SK-N-MC (cell line): ENCODE measurements around the gene CPNE6.

Experiments used
- DNase-seq: peaks from one replicate; pipeline ENCODE4 v3.0.0-alpha.2; 2011; ENCODE audit warnings: low read depth, low spot score
- H3K27ac ChIP-seq: fragments of 200-600 bp; sonication (generic); 2 replicates; pipeline ENCODE4 v1.5.1; 2016; ENCODE audit warnings: mixed run types
- H3K36me3 ChIP-seq: fragments of 200-600 bp; sonication (generic); 2 replicates; pipeline ENCODE4 v1.6.1; 2017; ENCODE audit warnings: antibody characterized with exemption, low read length, mixed read lengths; ENCODE audit not compliant: insufficient read depth
- H3K4me3 ChIP-seq: fragments of 200-600 bp; sonication (generic); 2 replicates; pipeline ENCODE4 v1.5.1; 2016
- H3K9ac ChIP-seq: fragments of 200-600 bp; sonication (generic); 2 replicates; pipeline ENCODE4 v1.8.0; 2017; ENCODE audit warnings: mixed run types, mixed read lengths; ENCODE audit not compliant: insufficient read length
- H3K9me3 ChIP-seq: fragments of 200-600 bp; sonication (generic); 2 replicates; pipeline ENCODE4 v1.6.1; 2017; ENCODE audit warnings: low read depth, mild to moderate bottlenecking, antibody characterized with exemption, low read length, moderate library complexity, mixed read lengths
- EZH2 ChIP-seq: fragments of 200-600 bp; sonication (generic); IDR thresholded peaks from one replicate; pipeline ENCODE4 v1.6.1; 2017; ENCODE audit warnings: antibody characterized with exemption
- FOXP2 ChIP-seq: optimal IDR thresholded peaks from 2 replicates; pipeline ENCODE3; 2011; ENCODE audit warnings: mild to moderate bottlenecking, moderate library complexity; ENCODE audit not compliant: insufficient read depth; ENCODE audit errors: extremely low read length, control extremely low read depth
- POLR2AphosphoS5 ChIP-seq: IDR thresholded peaks from 2 replicates; pipeline ENCODE4 v1.6.1; 2012; ENCODE audit warnings: mild to moderate bottlenecking, low read depth, low read length, borderline replicate concordance

CPNE6 gene

GRCh38 chr14:24065408-24065807 is 6.0 kb upstream of the CPNE6 start:
- H3K9me3 ChIP-seq: no peaks in the 10 kb centered on the region
- TF ChIP-seq EZH2 (no peak), POLR2AphosphoS5 (no peak), FOXP2 (no peak)
- no peak overlapping the region for H3K9ac ChIP-seq
- H3K27ac ChIP-seq: no peak overlapping the region
- H3K36me3 ChIP-seq: no peaks in the 10 kb centered on the region
- no peak overlapping the region for H3K4me3 ChIP-seq
- no peak for DNase-seq

- TF ChIP-seq POLR2AphosphoS5: no peak
- TF ChIP-seq EZH2: no peak
- TF ChIP-seq FOXP2: no peak
Measured at GRCh38 chr14:24066496-24067132, 4.7 kb upstream of the CPNE6 start.

GRCh38 chr14:24067133-24068082 is 4.0 kb upstream of the CPNE6 start:
- Histone ChIP-seq H3K4me3 (no peak overlapping the region), H3K27ac (no peak overlapping the region), H3K36me3 (no peaks in the 10 kb centered on the region), H3K9me3 (no peaks in the 10 kb centered on the region), H3K9ac (no peak overlapping the region)
- no peak for DNase-seq
- TF ChIP-seq FOXP2 (no peak), EZH2 (no peak), POLR2AphosphoS5 (no peak)

More at GRCh38 chr14:24066496-24067132, 4.7 kb upstream of the CPNE6 start:
- Histone ChIP-seq H3K9ac (no peak overlapping the region), H3K36me3 (no peaks in the 10 kb centered on the region), H3K4me3 (no peak overlapping the region), H3K9me3 (no peaks in the 10 kb centered on the region), H3K27ac (no peak overlapping the region)
- no peak for DNase-seq

GRCh38 chr14:24068711-24069410 is 2.5 kb upstream of the CPNE6 start:
- no peaks in the 10 kb centered on the region for H3K9me3 ChIP-seq
- no peak overlapping the region for H3K9ac ChIP-seq
- H3K36me3 ChIP-seq: no peaks in the 10 kb centered on the region
- DNase-seq: no peak
- H3K4me3 ChIP-seq: no peak overlapping the region
- no peak overlapping the region for H3K27ac ChIP-seq
- TF ChIP-seq FOXP2: no peak
- no peak for TF ChIP-seq POLR2AphosphoS5
- no peak for TF ChIP-seq EZH2

GRCh38 chr14:24069411-24069735 is 2.0 kb upstream of the CPNE6 start:
- DNase-seq: no peak
- Histone ChIP-seq H3K4me3 (no peak overlapping the region), H3K27ac (no peak overlapping the region), H3K9me3 (no peaks in the 10 kb centered on the region), H3K36me3 (no peaks in the 10 kb centered on the region), H3K9ac (no peak overlapping the region)
- TF ChIP-seq FOXP2 (no peak), EZH2 (no peak), POLR2AphosphoS5 (no peak)

GRCh38 chr14:24070285-24071143 is 848 bp upstream of the CPNE6 start:
- Histone ChIP-seq H3K4me3 (no peak overlapping the region), H3K27ac (no peak overlapping the region), H3K9me3 (no peaks in the 10 kb centered on the region), H3K36me3 (no peaks in the 10 kb centered on the region), H3K9ac (no peak overlapping the region)
- TF ChIP-seq FOXP2 (no peak), POLR2AphosphoS5 (no peak), EZH2 (no peak)
- no peak for DNase-seq

GRCh38 chr14:24071836-24072430 is 571 bp downstream of the CPNE6 start:
- no peak for DNase-seq
- H3K4me3 ChIP-seq: no peak overlapping the region

More at GRCh38 chr14:24071836-24072430, 571 bp downstream of the CPNE6 start:
- H3K36me3 ChIP-seq: no peaks in the 10 kb centered on the region
- TF ChIP-seq FOXP2: no peak
- TF ChIP-seq POLR2AphosphoS5: no peak
- TF ChIP-seq EZH2: no peak
- H3K27ac ChIP-seq: no peak overlapping the region
- H3K9ac ChIP-seq: no peak overlapping the region
- H3K9me3 ChIP-seq: no peaks in the 10 kb centered on the region
